ENCODE data around the gene TMEM95.
"Not testable (repeated sequence)": the region's sequence is repeated elsewhere in the genome, so short reads cannot be mapped to it uniquely, and the experiment has no call there.

GRCh38 chr17:7365963-7366362 lies 11.0 kb downstream of the TMEM95 start:
- not testable (repeated sequence) for TF ChIP-seq CTCF (conservative IDR thresholded peaks at IDR 0.05); EZH2 (IDR thresholded peaks at IDR 0.05; ENCODE audit: low read depth)
